Panc1 (cell line): ENCODE measurements around the gene KAT6B. TPM values are rescaled to one million over a fixed set of nuclear protein-coding genes. Genes with fewer than 3 reads are reported as not detected.
A peak's percentile ranks its signal among the peaks of the same experiment; 100 is the strongest.

Experiments
- ATAC-seq: fragments of 200-7000 bp; cut with Tn5 transposase; 2 replicates; pipeline ENCODE4 v1.9.1; 2020; ENCODE audit warnings: mild to moderate bottlenecking, moderate library complexity
- BruUV-seq: library from RNA; stranded (reverse); fragments of 400-500 nt; replicated peaks from 2 replicates; lab custom pipeline; 2021; lab: Mats Ljungman, UMichigan
- CTCF ChIA-PET: fragments of 300-600 bp; sonication (Branson Sonifier 250); formaldehyde crosslinking; loops from one replicate; lab custom pipeline; 2022; ENCODE audit warnings: antibody characterized with exemption; lab: Charles Lee
- POLR2A ChIA-PET: fragments of 300-600 bp; sonication (Branson Sonifier 250); formaldehyde crosslinking; loops from one replicate; lab custom pipeline; 2022; ENCODE audit warnings: antibody characterized with exemption; lab: Charles Lee
- DNase-seq: peaks from one replicate; pipeline ENCODE4 v3.0.0-alpha.2; 2010; ENCODE audit warnings: low read depth, low spot score
- H3K27ac ChIP-seq: 2 replicates; pipeline ENCODE4 v1.5.1; 2011; ENCODE audit warnings: mild to moderate bottlenecking, low read length, inconsistent platforms
- H3K27me3 ChIP-seq: fragments of 200-500 bp; sonication (Bioruptor generic); 2 replicates; pipeline ENCODE4 v1.6.0; 2014; ENCODE audit warnings: low read length, inconsistent platforms; ENCODE audit not compliant: control insufficient read depth, insufficient read depth
- H3K36me3 ChIP-seq: fragments of 200-500 bp; sonication (Bioruptor generic); 2 replicates; pipeline ENCODE4 v1.5.1; 2014; ENCODE audit warnings: inconsistent platforms, mild to moderate bottlenecking, low read length, moderate library complexity; ENCODE audit not compliant: control insufficient read depth, insufficient read depth
- H3K4me1 ChIP-seq: 2 replicates; pipeline ENCODE4 v1.5.1; 2011; ENCODE audit warnings: inconsistent platforms, mild to moderate bottlenecking, low read length, moderate library complexity; ENCODE audit not compliant: control insufficient read depth, insufficient read depth
- H3K4me3 ChIP-seq, 2 experiments: 2 replicates each; pipeline ENCODE4 v1.5.1; 2011 to 2012; ENCODE audit warnings: low read depth in 2 of 2, low read length in 2 of 2, mild to moderate bottlenecking in 2 of 2, inconsistent platforms in 1 of 2, moderate library complexity in 1 of 2
- H3K9me3 ChIP-seq: fragments of 200-500 bp; sonication (Bioruptor generic); 2 replicates; pipeline ENCODE4 v1.5.1; 2014; ENCODE audit warnings: low read depth, mild to moderate bottlenecking, inconsistent platforms, low read length, moderate library complexity; ENCODE audit not compliant: control insufficient read depth, insufficient read depth
- CTCF ChIP-seq: fragments of 450-650 bp; IDR thresholded peaks from 2 replicates; pipeline ENCODE4 v1.5.1; 2017; ENCODE audit warnings: mild to moderate bottlenecking
- POLR2AphosphoS5 ChIP-seq: IDR thresholded peaks from 2 replicates; pipeline ENCODE4 v1.6.1; 2012; ENCODE audit warnings: mild to moderate bottlenecking, low read depth, low read length, moderate library complexity
- REST ChIP-seq, 2 experiments: IDR thresholded peaks; 2 replicates each; pipeline ENCODE4 v1.6.1; 2011 to 2012; ENCODE audit warnings: low read depth in 2 of 2, control low read depth in 1 of 2, low read length in 1 of 2, mild to moderate bottlenecking in 1 of 2, moderate library complexity in 1 of 2; ENCODE audit not compliant: insufficient read depth in 1 of 2
- SIN3A ChIP-seq: IDR thresholded peaks from 2 replicates; pipeline ENCODE4 v1.6.1; 2012; ENCODE audit warnings: low read depth, mild to moderate bottlenecking, low read length, moderate library complexity, borderline replicate concordance; ENCODE audit not compliant: insufficient read depth
- TCF7L2 ChIP-seq: IDR thresholded peaks from 2 replicates; pipeline ENCODE4 v1.6.1; 2011; ENCODE audit warnings: mild to moderate bottlenecking, low read depth, low read length, inconsistent platforms
- in situ Hi-C: cut with HindIII; loops from 2 replicates; pipeline ENCODE4 v1.10.0; 2016; ENCODE audit warnings: low sequenced_read_pairs, low pct_unique_long_range_greater_than_20kb
- intact Hi-C: fragments of 100-400 bp; cut with micrococcal nuclease; formaldehyde crosslinking; loops from one replicate; pipeline ENCODE4 v1.10.0; 2022; ENCODE audit not compliant: unreplicated experiment
- total RNA-seq: library from RNA; stranded (reverse); gene quantifications from one replicate; pipeline ENCODE4 v1.2.1, GENCODE V29; 2021; ENCODE audit not compliant: unreplicated experiment

The KAT6B gene
- total RNA-seq, 1 experiment from 2014 or later: 31.1 TPM

- H3K9me3 ChIP-seq: no peaks in the 10 kb centered on the region
- no peak for TF ChIP-seq CTCF
- peak; percentile 89; the same call in 1 of the 2 replicates for TF ChIP-seq SIN3A
- TF ChIP-seq POLR2AphosphoS5: peak; percentile 41; the same call in 1 of the 2 replicates
- H3K27me3 ChIP-seq: no peaks in the 10 kb centered on the region
- in situ Hi-C loops (no loop called here), intact Hi-C loops (loop anchor here (10.0 kb wide), 2 partner anchors 259 to 561 kb away; no protein-coding TSS in a partner anchor)
- CTCF ChIA-PET: interaction anchor here (0.7 kb wide), 1 partner anchor 283 kb away, joined by 5 read pairs; a partner anchor contains a TSS
- no TSS peak for BruUV-seq
- no peak for DNase-seq
- H3K36me3 ChIP-seq: no peaks in the 10 kb centered on the region
- peaks cover 44% of the 10 kb centered on the region for H3K4me1 ChIP-seq
- ATAC-seq: peak; percentile 57
- POLR2A ChIA-PET: interaction anchor here (0.7 kb wide), 2 partner anchors 10 to 16 kb away, joined by 3 read pairs; no protein-coding TSS in a partner anchor
- peak overlapping the region; percentile 73 to 77 for H3K4me3 ChIP-seq
- H3K27ac ChIP-seq: peak overlapping the region; percentile 75
These were observed 844 bp upstream of the KAT6B start for GRCh38 chr10:74825371-74826141.

- BruUV-seq: no TSS peak
- ATAC-seq (no peak), DNase-seq (no peak)
- intact Hi-C loops (loop anchor here (10.0 kb wide), 2 partner anchors 258 to 562 kb away; no protein-coding TSS in a partner anchor), in situ Hi-C loops (no loop called here)
- H3K36me3 ChIP-seq: no peaks in the 10 kb centered on the region
- TF ChIP-seq TCF7L2: no peak
- TF ChIP-seq CTCF: no peak
- no peak for TF ChIP-seq SIN3A
- TF ChIP-seq POLR2AphosphoS5: no peak
- no peak for TF ChIP-seq REST (IDR thresholded peaks at IDR 0.05; ENCODE audit: insufficient read depth in 1 of 2, low read depth in 2 of 2, low read length in 1 of 2)
- H3K4me3 ChIP-seq: peak overlapping the region; percentile 92 to 93
- no peaks in the 10 kb centered on the region for H3K27me3 ChIP-seq
- ChIA-PET POLR2A (no interaction called here), CTCF (interaction anchor here (0.6 kb wide), 1 partner anchor 345 kb away, joined by 4 read pairs; no protein-coding TSS in a partner anchor)
- peak overlapping the region; percentile 87 for H3K27ac ChIP-seq
- no peaks in the 10 kb centered on the region for H3K9me3 ChIP-seq
- H3K4me1 ChIP-seq: peaks cover 35% of the 10 kb centered on the region
These were observed 643 bp downstream of the KAT6B start for GRCh38 chr10:74827045-74827441.
